Central memory CD8-positive, alpha-beta T cell (primary cell): ENCODE data around the gene PTCD2.

ENCODE experiments used
- ATAC-seq: fragments of 150-1000 bp; cut with Tn5 transposase; replicated peaks from 2 replicates; pipeline ENCODE4 v1.10.0; 2022; ENCODE audit warnings: mild to moderate bottlenecking, moderate FRiP score, moderate number of reproducible peaks; ENCODE audit not compliant: poor library complexity, severe bottlenecking; ENCODE audit errors: extremely low read depth
- DNase-seq, 2 donors: peaks; one replicate each; pipeline ENCODE4 v3.0.0; 2021; ENCODE audit warnings: low spot score in 2 of 2
- H3K27ac Mint-ChIP-seq: one replicate; pipeline ENCODE4 v1.8.0; 2022; ENCODE audit warnings: low read depth, mild to moderate bottlenecking, moderate library complexity, mixed read lengths
- H3K27me3 Mint-ChIP-seq: one replicate; pipeline ENCODE4 v1.8.0; 2022; ENCODE audit warnings: mixed read lengths
- H3K36me3 Mint-ChIP-seq: one replicate; pipeline ENCODE4 v1.8.0; 2022; ENCODE audit warnings: mild to moderate bottlenecking, moderate library complexity, mixed read lengths; ENCODE audit not compliant: insufficient read depth
- H3K4me1 Mint-ChIP-seq: one replicate; pipeline ENCODE4 v1.8.0; 2022; ENCODE audit warnings: mixed read lengths
- H3K4me3 Mint-ChIP-seq: one replicate; pipeline ENCODE4 v1.8.0; 2022; ENCODE audit warnings: mild to moderate bottlenecking, moderate library complexity, mixed read lengths
- H3K9me3 Mint-ChIP-seq: one replicate; pipeline ENCODE4 v1.8.0; 2022; ENCODE audit warnings: mixed read lengths

PTCD2 gene

GRCh38 chr5:72328172-72328571 lies 8.0 kb downstream of the PTCD2 start:
- no peak overlapping the region for H3K4me3 Mint-ChIP-seq
- H3K27ac Mint-ChIP-seq = no peak overlapping the region
- H3K9me3 Mint-ChIP-seq = no peaks in the 10 kb centered on the region
- DNase-seq (no peak), ATAC-seq (no peak)
- peaks cover 6% of the 10 kb centered on the region for H3K4me1 Mint-ChIP-seq
- H3K36me3 Mint-ChIP-seq = peaks cover 30% of the 10 kb centered on the region
- no peaks in the 10 kb centered on the region for H3K27me3 Mint-ChIP-seq

GRCh38 chr5:72330712-72331111 lies 10.5 kb downstream of the PTCD2 start:
- Mint-ChIP-seq H3K4me3 (no peak overlapping the region), H3K9me3 (no peaks in the 10 kb centered on the region), H3K27ac (no peak overlapping the region), H3K36me3 (peaks cover 34% of the 10 kb centered on the region), H3K4me1 (no peaks in the 10 kb centered on the region), H3K27me3 (no peaks in the 10 kb centered on the region)
- no peak for DNase-seq
- no peak for ATAC-seq

- Mint-ChIP-seq H3K4me1 (no peaks in the 10 kb centered on the region), H3K27me3 (no peaks in the 10 kb centered on the region), H3K4me3 (no peak overlapping the region), H3K9me3 (no peaks in the 10 kb centered on the region), H3K36me3 (peaks cover 19% of the 10 kb centered on the region), H3K27ac (no peak overlapping the region)
- ATAC-seq = no peak
- DNase-seq = no peak
Measured at GRCh38 chr5:72337159-72337558, 17.0 kb downstream of the PTCD2 start.

GRCh38 chr5:72338689-72339209 lies 18.6 kb downstream of the PTCD2 start:
- ATAC-seq (no peak), DNase-seq (no peak)
- no peaks in the 10 kb centered on the region for H3K27me3 Mint-ChIP-seq
- peaks cover 19% of the 10 kb centered on the region for H3K36me3 Mint-ChIP-seq
- no peaks in the 10 kb centered on the region for H3K4me1 Mint-ChIP-seq
- no peak overlapping the region for H3K27ac Mint-ChIP-seq
- H3K4me3 Mint-ChIP-seq = no peak overlapping the region
- no peaks in the 10 kb centered on the region for H3K9me3 Mint-ChIP-seq

GRCh38 chr5:72346398-72346797 lies 26.2 kb downstream of the PTCD2 start:
- H3K4me1 Mint-ChIP-seq = no peaks in the 10 kb centered on the region
- H3K4me3 Mint-ChIP-seq = no peak overlapping the region
- DNase-seq (no peak), ATAC-seq (no peak)
- no peaks in the 10 kb centered on the region for H3K27me3 Mint-ChIP-seq
- H3K9me3 Mint-ChIP-seq = no peaks in the 10 kb centered on the region
- H3K27ac Mint-ChIP-seq = no peak overlapping the region
- H3K36me3 Mint-ChIP-seq = peaks cover 8% of the 10 kb centered on the region

GRCh38 chr5:72347801-72348308 lies 27.7 kb downstream of the PTCD2 start:
- Mint-ChIP-seq H3K36me3 (peaks cover 8% of the 10 kb centered on the region), H3K4me1 (no peaks in the 10 kb centered on the region), H3K9me3 (no peaks in the 10 kb centered on the region), H3K27me3 (no peaks in the 10 kb centered on the region), H3K27ac (no peak overlapping the region), H3K4me3 (no peak overlapping the region)
- DNase-seq = no peak
- ATAC-seq = no peak

- no peak overlapping the region for H3K4me3 Mint-ChIP-seq
- H3K9me3 Mint-ChIP-seq = no peaks in the 10 kb centered on the region
- ATAC-seq = no peak
- H3K27ac Mint-ChIP-seq = no peak overlapping the region
- H3K4me1 Mint-ChIP-seq = no peaks in the 10 kb centered on the region
- DNase-seq = no peak
- H3K27me3 Mint-ChIP-seq = no peaks in the 10 kb centered on the region
- peaks cover 4% of the 10 kb centered on the region for H3K36me3 Mint-ChIP-seq
Measured at GRCh38 chr5:72351376-72351775, 31.2 kb downstream of the PTCD2 start.

GRCh38 chr5:72352616-72353015 lies 32.4 kb downstream of the PTCD2 start:
- Mint-ChIP-seq H3K27me3 (no peaks in the 10 kb centered on the region), H3K27ac (no peak overlapping the region), H3K4me3 (no peak overlapping the region), H3K36me3 (peaks cover 4% of the 10 kb centered on the region), H3K9me3 (no peaks in the 10 kb centered on the region), H3K4me1 (no peaks in the 10 kb centered on the region)
- no peak for ATAC-seq
- DNase-seq = no peak

- no peak overlapping the region for H3K4me3 Mint-ChIP-seq
Measured at GRCh38 chr5:72353046-72353445, 32.9 kb downstream of the PTCD2 start.

GRCh38 chr5:72355706-72356299 lies 35.6 kb downstream of the PTCD2 start:
- no peak overlapping the region for H3K27ac Mint-ChIP-seq
- no peaks in the 10 kb centered on the region for H3K9me3 Mint-ChIP-seq
- no peak for DNase-seq
- ATAC-seq = no peak
- no peaks in the 10 kb centered on the region for H3K4me1 Mint-ChIP-seq
- H3K36me3 Mint-ChIP-seq = peaks cover 8% of the 10 kb centered on the region
- no peaks in the 10 kb centered on the region for H3K27me3 Mint-ChIP-seq
- no peak overlapping the region for H3K4me3 Mint-ChIP-seq

More at GRCh38 chr5:72353046-72353445, 32.9 kb downstream of the PTCD2 start:
- H3K27ac Mint-ChIP-seq = no peak overlapping the region
- peaks cover 5% of the 10 kb centered on the region for H3K36me3 Mint-ChIP-seq
- ATAC-seq (no peak), DNase-seq (no peak)
- no peaks in the 10 kb centered on the region for H3K27me3 Mint-ChIP-seq
- no peaks in the 10 kb centered on the region for H3K9me3 Mint-ChIP-seq
- no peaks in the 10 kb centered on the region for H3K4me1 Mint-ChIP-seq

GRCh38 chr5:72356361-72356760 lies 36.2 kb downstream of the PTCD2 start:
- no peak overlapping the region for H3K4me3 Mint-ChIP-seq
- peaks cover 8% of the 10 kb centered on the region for H3K36me3 Mint-ChIP-seq
- no peaks in the 10 kb centered on the region for H3K9me3 Mint-ChIP-seq
- no peaks in the 10 kb centered on the region for H3K27me3 Mint-ChIP-seq
- ATAC-seq (no peak), DNase-seq (no peak)
- no peak overlapping the region for H3K27ac Mint-ChIP-seq
- no peaks in the 10 kb centered on the region for H3K4me1 Mint-ChIP-seq

GRCh38 chr5:72358925-72359324 lies 38.8 kb downstream of the PTCD2 start:
- no peak overlapping the region for H3K27ac Mint-ChIP-seq
- no peak overlapping the region for H3K4me3 Mint-ChIP-seq
- no peaks in the 10 kb centered on the region for H3K9me3 Mint-ChIP-seq
- H3K27me3 Mint-ChIP-seq = no peaks in the 10 kb centered on the region
- no peaks in the 10 kb centered on the region for H3K4me1 Mint-ChIP-seq
- peaks cover 12% of the 10 kb centered on the region for H3K36me3 Mint-ChIP-seq
- no peak for DNase-seq
- ATAC-seq = no peak

GRCh38 chr5:72359886-72360285 lies 39.7 kb downstream of the PTCD2 start:
- DNase-seq (no peak), ATAC-seq (no peak)
- H3K27ac Mint-ChIP-seq = no peak overlapping the region
- no peak overlapping the region for H3K4me3 Mint-ChIP-seq
- no peaks in the 10 kb centered on the region for H3K9me3 Mint-ChIP-seq
- no peaks in the 10 kb centered on the region for H3K4me1 Mint-ChIP-seq
- peaks cover 12% of the 10 kb centered on the region for H3K36me3 Mint-ChIP-seq
- no peaks in the 10 kb centered on the region for H3K27me3 Mint-ChIP-seq
